NB4 (cell line): Measurements from ENCODE around the gene TRPC6.

Source experiments
- DNase-seq: peaks from one replicate; pipeline ENCODE4 v3.0.0; 2010; ENCODE audit warnings: low read depth
- H3K4me3 ChIP-seq: one replicate; pipeline ENCODE4 v1.5.1; 2011; ENCODE audit warnings: mild to moderate bottlenecking, low read depth, low read length, moderate library complexity
- CTCF ChIP-seq: IDR thresholded peaks from one replicate; pipeline ENCODE4 v1.5.1; 2012; ENCODE audit warnings: low read depth, low read length
- MAX ChIP-seq: IDR thresholded peaks from 2 replicates; pipeline ENCODE4 v1.6.1; 2011; ENCODE audit warnings: low read depth, low read length
- MYC ChIP-seq: IDR thresholded peaks from 2 replicates; pipeline ENCODE4 v1.6.1; 2011; ENCODE audit warnings: low read depth, low read length
- POLR2A ChIP-seq: IDR thresholded peaks from 2 replicates; pipeline ENCODE4 v1.6.1; 2011; ENCODE audit warnings: mild to moderate bottlenecking; ENCODE audit not compliant: insufficient read length; ENCODE audit errors: extremely low read depth

Gene TRPC6

DNA sequence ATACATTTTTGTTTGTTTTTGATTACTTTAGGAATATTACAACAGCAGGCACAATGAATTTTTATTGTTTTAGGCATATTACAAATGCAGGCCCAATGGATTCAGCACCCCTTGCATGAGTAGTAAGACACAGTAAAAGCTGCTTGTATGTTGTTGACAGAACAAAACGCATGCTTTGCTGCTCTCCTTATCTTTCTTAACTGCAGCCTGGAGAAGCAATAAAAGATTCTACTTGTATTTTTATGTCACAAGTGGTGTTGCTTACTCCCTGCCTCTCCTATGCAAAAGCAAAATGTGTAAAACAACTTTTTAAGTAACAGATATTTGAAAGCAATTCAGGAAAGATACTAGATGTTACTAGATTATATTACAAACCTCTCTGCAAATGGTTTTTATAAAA lies 73.9 kb downstream of the TRPC6 start:
- TF ChIP-seq CTCF (no peak), MYC (no peak), POLR2A (no peak), MAX (no peak)
- DNase-seq: no peak
- H3K4me3 ChIP-seq: no peak overlapping the region

GRCh38 chr11:101508370-101508769 lies 75.4 kb downstream of the TRPC6 start:
- H3K4me3 ChIP-seq: no peak overlapping the region
- DNase-seq: peak; percentile 3
- TF ChIP-seq CTCF (no peak), MAX (no peak), MYC (no peak), POLR2A (no peak)

- no peak for DNase-seq
- no peak overlapping the region for H3K4me3 ChIP-seq
- TF ChIP-seq POLR2A (no peak), MYC (no peak), MAX (no peak), CTCF (no peak)
Observed at GRCh38 chr11:101498891-101499290, 84.9 kb downstream of the TRPC6 start.

DNA sequence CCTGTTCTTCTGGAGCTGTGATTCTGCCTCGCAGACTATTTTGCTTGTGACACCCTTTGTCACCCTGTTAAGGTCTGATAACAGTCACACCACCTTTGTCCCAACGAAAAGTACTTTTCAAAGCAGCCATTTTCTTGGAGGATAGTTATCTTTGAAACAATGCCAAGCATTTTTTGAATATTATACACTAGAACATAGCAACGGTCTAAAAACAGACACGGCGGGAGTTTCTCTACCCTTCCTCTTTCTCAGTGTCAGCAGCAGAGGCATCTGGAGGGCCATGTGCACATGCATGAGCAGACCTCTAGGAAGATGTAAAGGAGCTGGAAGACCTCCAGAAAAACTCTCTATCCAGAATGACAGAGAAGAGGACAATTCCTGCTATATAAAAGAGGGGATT lies 86.5 kb downstream of the TRPC6 start:
- no peak for DNase-seq
- TF ChIP-seq POLR2A (no peak), MYC (no peak), MAX (no peak), CTCF (no peak)
- H3K4me3 ChIP-seq: no peak overlapping the region

DNA sequence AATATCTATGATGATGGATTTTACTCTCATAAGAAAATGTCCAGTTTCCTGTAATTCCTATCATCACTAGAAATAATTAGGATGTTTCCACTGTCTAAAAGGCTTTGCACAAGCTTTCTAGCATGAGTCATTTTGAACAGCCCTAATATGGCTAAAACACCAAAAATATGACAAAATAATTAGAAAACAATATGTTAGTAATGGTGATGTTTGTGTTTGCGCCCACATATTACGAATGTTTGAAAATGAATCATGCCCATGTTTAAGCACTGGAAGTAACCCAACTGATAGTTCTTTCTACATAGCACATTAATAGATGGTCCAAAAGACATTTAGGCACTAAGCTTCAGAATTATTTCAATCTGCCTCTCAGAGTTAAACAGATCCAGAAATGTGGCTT lies 96.0 kb downstream of the TRPC6 start:
- DNase-seq: no peak
- TF ChIP-seq CTCF: no peak
- no peak for TF ChIP-seq POLR2A
- no peak for TF ChIP-seq MAX
- no peak for TF ChIP-seq MYC
- no peak overlapping the region for H3K4me3 ChIP-seq
